ENCODE data around the gene CD69. TPM values are rescaled to one million over a fixed set of nuclear protein-coding genes. Genes with fewer than 3 reads are reported as not detected.

Gene CD69
- total RNA-seq, 1 donor from 2014 or later = 10.7 TPM

DNA sequence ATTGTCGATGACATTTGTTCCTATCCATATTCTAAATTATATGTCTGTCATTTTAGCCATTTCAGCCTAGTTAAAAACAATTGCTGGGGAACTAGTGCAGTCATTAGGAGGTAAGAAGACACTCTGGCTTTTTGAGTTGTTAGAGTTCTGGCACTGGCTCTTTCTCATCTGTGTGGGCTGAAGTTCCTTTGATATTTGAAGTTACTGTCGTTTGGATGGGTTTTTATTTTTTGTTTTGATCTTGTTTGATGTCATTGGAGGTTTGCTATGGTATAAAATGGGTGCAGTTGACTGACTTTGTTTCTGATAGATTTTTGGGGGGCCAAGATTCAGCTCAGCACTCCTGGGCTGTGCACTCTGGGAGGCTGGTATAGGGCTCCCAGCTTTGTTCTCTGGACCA lies 20.7 kb upstream of the CD69 start:
- DNase-seq (ENCODE audit: low spot score) = no peak

DNA sequence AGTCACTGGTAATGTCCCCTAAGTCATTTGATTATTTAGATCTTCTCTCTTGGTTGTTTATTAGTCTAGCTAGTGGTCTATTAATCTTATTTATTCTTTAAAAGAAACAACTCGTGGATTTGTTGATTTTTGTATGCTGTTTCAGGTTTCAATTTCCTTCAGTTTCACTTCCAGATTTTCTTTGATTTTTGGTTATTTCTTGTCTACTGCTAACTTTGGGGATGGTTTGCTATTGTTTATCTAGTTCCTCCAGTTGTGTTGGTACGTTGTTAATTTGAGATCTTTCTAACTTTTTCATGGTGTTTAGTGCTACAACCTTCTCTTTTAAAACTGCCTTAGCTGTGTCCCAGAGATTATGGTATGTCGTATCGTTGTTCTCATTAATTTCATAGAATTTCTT lies 18.5 kb upstream of the CD69 start:
- no peak for DNase-seq (ENCODE audit: low spot score)

DNA sequence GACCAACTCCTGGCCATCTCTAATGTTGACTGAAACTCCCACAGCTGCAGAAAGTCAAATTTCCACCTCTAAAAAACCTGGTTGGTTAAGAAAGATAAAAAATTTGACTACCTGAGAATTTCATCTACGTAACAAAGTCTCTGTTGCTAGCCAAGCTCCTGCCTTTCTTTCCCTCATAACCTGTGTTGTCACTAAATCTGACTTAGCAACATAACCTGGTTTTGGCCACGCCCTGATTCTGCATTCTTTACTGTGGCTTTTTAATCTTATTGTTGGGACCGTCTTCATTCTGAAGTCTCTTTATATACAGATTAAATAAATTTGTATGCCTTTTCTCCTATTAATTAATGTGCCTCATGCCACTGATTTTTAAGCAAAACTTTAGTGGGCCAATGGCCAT lies 16.1 kb upstream of the CD69 start:
- no peak for DNase-seq (ENCODE audit: low spot score)

DNA sequence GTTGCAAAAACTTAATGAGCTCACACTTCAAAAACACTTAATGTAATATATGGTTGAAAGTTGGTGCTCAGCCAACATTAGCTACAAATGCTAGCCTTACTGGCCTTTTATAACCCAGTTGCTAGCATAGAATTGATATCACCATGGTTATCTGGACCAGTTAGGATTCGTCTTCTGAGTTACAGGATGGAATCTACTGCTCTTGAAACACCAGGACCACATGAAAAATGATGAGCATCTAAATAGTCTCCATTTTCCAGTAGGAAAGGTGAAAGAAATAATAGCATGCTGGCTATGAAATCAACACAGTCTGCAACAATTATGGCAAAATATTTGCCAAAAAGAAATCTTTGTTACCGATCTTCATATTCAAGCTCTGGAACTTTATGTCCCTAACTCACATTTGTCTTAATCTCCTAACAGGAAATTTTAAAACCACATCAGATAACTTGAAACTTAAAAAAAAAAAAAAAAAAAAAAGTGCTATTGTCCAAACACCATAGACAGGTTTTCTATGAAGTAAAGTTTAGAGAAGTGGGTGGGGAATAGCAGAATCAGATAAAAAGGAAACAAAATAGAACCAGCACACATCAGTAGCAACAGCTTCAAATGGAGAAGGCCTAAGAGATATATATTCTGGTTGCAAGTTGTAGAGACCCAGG lies 12.6 kb upstream of the CD69 start:
- DNase-seq (ENCODE audit: low spot score) = no peak

DNA sequence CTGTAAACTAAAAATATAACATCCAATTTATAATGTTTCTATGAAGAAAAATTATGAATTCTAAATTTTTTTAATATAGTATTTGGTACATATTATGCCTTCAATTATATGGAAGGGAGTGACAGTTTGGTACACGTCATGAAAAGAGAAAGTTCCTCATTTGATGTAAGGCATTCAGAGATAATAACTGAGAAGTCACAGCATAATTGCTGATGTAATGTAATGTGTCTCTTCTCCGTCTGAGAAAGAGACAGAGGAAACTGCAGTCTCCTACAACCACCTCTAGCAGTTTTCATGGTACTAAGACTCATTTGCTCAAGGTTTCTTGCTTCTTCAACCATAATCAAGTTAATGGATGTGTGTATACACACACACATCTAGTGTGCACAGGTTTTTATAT lies 2.3 kb upstream of the CD69 start:
- no peak for DNase-seq (ENCODE audit: low spot score)

DNA sequence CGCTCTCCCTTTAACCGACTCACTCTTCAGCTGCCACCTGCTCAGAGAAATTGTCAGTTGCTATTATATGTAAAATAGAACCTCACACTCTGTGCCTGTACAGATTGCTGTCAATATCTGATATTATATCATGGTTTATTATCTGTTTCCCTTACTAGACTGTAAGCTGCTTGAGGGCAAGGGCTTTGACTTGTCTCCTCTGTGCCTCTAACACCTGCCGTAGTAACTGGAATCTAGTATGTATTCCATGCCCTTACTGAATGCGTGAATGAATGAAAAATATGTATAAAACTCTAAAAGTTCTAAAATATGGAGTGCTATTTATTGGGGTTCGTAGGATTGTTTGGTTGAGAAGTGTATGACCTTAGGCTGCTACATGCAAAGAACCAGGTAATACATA lies 1.7 kb upstream of the CD69 start:
- no peak for DNase-seq (ENCODE audit: low spot score)

DNA sequence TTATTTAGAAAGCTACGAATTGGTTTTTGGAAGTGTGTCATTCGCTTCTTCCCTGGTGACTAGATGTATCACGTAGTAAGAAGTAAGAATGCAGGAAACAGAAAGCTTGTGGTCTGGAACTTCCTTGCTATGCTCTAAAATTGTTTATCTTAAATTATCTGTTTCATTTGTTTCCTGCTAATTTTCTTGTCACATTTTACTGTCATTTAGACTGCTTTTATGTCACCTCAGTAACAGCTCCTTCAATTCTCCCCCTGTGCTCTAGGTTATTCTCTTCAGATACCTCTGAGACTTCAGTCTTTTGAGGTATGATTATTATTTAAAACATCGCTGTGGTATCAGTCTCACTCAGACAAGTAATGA lies 699 bp upstream of the CD69 start:
- DNase-seq (ENCODE audit: low spot score) = no peak

DNA sequence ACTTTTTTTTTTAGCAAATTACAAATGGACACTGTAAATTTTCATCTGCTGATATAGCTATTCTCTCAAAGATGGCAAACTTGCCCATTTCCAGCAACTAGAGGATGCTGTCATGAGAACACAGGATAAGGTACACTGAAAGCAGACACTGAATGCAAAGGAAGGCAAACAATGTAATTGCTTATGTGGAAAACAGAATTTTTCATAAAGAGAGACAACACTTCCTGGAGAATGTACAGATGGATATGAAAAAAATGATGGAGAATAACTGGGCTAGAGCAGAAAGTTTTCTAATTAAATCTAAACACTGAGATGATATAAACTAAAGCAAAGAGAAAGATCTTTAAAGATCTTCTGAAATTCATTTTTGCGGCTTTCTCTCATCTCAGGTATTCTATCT lies 581 bp downstream of the CD69 start:
- DNase-seq (ENCODE audit: low spot score) = no peak

DNA sequence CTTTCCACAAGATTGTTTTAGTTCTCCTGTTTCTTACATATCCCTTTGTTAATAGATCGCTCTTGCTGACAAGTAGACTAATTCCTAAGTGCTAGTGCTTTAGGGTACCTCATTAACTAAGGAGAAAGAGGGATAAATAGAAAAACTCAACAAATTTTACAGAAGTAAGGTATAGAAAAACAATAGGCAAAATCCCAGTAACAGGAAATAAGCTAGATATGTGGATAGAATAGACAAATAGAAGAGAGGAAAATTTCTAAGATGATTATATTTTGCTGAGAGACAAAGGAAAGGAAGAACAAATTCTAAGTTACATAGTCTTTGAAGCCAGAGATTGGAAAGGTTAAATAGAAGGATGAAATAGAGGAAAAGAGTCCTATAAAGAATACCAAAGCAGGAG lies 1.0 kb downstream of the CD69 start:
- no peak for DNase-seq (ENCODE audit: low spot score)

DNA sequence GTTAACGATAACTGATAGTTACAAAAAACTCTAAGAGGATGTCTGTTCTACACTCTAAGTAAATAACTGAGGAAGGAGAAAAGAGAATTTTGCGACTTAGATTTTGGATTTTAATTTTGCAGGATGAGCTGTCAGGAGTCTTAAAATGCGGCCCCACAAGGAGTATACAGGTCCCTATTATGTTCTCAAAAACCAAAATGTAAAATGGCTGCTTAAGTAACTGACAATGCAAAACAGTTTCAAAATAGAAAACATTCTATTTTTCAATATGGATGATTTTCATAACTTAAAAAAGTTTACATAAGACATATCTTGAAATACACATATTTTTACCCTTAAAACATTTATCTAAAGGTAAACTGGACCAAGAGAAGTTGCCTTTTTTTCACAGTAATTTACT lies 2.6 kb downstream of the CD69 start:
- no peak for DNase-seq (ENCODE audit: low spot score)

DNA sequence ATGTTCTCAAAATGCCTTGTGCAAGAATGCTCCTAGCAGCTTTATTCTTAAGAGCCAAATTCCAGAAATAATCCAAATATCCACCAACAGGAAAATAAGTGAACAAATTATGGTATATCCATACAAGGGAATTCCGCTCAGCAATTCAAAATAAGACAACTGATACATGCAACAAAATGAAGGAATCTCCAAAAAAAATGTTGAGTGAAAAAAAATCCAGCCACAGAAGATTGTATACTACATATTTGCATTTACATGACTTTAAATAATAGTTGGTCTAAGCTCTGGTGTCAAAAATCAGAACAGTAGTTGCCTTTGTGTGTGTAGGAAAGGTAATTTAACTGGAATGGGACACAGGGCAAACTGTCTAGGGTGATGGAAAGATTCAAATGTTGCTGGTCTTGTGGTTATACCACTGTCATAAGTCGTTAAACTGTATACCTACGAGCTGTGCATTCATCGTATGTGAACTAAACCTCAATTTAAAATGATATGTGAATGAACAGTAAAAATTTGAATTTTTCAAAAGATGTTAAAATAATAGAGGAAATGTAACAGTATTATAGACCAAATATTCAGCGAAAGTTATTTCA lies 3.2 kb downstream of the CD69 start:
- no peak for DNase-seq (ENCODE audit: low spot score)

DNA sequence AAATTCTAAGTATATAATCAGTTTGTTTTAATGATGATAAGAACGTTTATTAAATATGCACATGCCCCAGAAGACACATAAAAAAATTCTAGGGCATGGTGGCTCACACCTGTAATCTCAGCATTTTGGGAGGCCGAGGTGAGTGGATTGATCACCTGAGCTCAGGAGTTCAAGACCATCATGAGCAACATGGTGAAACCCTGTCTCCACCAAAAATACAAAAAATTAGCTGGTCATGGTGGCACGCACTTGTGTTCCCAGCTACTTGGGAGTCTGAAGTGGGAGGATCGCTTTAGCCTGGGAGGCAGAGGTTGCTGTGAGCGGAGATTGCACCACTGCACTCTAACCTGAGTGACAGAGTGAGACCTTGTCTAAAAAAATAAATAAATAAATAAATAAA lies 4.0 kb downstream of the CD69 start:
- DNase-seq (ENCODE audit: low spot score) = no peak

DNA sequence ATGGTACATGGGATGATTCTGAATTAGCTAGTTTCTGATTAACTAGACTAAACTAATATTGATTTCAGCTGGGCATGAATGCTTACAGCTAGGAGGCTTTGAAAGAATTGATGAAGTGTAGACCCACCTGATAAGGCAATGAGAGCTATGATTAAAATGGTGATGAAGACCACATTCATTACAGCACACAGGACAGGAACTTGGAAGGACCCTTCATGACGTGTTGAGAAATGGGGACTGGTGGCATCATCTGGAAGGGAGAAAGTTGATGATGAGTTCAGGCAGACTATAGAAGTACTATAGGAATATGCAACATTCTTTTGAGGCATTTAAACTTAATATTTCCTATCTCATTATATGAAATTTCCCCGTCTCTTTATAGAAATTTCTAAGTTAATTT lies 4.5 kb downstream of the CD69 start:
- DNase-seq (ENCODE audit: low spot score) = no peak

DNA sequence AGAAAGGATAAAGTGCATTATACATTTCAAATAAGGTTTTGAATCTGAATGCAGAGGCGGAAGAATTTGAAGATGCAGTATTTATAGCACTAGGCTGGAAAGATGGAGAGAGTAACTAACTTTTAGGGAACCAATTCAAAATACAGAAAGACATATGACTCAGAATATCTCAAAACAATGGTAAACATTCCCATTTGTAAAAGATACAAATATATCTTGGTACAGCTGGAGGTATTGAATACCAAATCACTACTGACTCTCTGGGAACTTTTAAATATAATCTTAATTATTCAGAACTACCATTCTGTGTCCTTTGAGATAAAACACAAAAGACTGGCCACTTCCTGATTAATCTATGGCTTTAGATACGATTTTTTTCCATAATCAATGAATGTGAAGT lies 5.1 kb downstream of the CD69 start:
- no peak for DNase-seq (ENCODE audit: low spot score)

DNA sequence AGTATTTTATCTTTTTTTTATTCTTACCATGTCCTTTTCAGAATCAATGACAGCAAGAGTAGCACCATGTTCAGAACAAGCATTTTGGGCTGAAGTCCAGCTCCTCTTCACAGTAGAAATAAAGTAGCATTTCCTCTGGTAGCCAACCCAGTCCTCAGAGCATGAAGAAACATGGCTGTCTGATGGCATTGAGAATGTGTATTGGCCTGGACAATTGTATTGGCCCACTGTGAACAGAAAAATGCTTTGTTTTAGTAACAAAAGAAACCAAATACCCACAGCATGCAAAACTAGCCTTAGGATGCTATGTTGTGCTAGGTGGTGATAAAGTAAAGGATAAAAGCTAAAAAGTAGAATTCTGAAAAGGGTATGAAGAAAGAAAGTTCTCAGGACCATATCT lies 5.7 kb downstream of the CD69 start:
- no peak for DNase-seq (ENCODE audit: low spot score)

DNA sequence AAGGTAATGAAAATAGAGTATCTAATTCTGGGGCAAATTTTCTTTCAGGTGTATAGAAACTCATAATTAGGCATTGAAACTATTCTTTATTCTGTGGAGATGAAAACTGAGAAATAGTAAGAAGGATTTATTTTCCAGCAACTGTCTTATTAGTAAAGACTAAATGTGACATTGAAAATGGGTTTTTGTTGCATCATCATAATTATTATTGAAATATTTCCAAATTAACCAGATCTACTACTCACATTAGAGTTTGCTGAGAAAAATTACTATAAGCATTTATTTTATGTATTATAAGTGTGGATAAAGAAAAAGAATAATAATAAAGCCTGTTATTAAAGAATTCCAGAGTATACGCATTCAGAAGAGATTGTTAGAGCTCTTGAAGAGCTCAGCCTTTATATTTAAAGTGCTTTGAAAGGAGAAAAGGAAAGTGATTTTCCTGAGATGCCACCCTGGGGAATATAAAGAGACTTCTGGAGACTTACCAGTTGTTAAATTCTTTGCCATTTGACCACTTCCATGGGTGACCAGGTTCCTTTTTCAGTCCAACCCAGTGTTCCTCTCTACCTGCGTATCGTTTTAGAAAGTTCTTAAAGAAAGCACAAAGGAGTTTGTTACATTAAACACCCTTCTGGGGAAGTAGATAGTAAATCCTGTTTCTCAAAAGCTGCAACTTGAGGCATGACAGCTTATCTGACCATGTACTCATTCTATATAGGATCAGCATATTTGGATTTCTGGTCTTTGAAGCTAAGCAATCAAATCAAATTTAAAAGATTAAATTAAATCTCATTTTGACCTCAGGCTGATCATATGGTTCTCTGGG lies 6.4 kb downstream of the CD69 start:
- no peak for DNase-seq (ENCODE audit: low spot score)

DNA sequence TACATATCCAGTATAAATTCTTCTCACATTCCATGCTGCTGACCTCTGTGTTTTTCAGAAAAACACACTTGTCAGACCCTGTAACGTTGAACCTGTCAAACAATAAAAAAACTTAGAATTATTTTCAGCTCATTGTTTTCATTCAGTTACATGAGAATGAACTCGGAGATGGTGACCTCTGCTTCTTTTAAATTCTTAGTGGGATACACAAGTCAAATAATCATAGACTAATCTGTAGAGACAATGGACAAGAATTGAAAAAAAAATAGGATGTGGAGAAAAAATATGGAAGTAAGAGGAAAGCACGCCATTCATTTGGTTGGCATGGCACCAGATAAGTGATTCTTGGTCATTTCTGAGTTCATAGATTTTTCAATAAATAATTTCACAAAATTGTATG lies 7.2 kb downstream of the CD69 start:
- DNase-seq (ENCODE audit: low spot score) = no peak

DNA sequence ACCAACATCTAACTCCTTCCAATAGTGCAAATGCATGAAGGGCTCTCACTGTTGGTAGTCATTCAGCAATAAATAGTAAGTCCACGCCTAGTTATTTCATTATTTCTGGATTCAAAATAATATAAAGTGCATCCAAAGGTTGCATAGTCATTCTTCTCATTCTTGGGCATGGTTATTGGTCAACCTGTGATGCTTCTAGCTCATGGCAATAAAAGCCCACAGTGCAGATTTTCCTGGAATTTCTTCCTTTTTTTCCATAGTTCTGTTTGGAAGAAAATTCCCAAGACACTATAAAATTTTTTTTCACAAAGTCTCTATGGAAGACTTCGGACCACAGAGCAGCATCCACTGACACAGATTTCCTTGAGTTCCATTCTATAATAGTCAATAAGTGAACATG lies 7.6 kb downstream of the CD69 start:
- DNase-seq (ENCODE audit: low spot score) = no peak

DNA sequence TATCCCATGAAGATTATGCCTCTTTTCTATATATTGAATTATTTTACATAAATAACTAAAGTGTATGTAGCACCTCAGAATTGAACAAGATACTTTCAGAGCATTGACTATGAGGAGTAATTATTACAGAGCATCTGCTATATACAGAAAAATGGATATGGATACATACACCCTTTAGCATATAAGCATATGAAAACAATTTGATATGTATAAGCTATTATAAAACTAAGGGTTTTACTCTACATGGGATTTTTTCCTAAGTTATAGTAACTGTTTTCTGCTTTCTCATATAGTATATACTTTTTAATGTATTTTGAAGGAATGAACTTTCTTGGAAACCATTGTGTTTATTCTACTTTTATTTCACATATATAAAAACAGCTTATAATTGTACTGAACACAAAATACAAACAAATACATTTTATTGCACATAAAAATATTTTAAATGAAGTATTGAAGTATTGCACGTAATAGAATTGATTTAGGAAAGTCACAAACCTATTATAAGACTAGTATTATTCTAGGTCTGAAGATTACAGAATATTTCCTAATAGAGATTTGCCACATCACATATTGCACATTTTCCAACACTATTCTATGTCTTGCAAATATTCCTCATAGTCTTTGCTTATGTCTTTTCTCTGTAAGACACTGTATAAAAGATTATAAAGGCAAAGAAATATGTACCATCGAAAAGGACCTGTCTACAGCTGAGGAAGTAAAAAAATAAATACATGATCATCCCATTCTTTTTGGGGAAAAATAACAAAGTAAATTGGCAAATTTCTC lies 8.4 kb downstream of the CD69 start:
- no peak for DNase-seq (ENCODE audit: low spot score)

DNA sequence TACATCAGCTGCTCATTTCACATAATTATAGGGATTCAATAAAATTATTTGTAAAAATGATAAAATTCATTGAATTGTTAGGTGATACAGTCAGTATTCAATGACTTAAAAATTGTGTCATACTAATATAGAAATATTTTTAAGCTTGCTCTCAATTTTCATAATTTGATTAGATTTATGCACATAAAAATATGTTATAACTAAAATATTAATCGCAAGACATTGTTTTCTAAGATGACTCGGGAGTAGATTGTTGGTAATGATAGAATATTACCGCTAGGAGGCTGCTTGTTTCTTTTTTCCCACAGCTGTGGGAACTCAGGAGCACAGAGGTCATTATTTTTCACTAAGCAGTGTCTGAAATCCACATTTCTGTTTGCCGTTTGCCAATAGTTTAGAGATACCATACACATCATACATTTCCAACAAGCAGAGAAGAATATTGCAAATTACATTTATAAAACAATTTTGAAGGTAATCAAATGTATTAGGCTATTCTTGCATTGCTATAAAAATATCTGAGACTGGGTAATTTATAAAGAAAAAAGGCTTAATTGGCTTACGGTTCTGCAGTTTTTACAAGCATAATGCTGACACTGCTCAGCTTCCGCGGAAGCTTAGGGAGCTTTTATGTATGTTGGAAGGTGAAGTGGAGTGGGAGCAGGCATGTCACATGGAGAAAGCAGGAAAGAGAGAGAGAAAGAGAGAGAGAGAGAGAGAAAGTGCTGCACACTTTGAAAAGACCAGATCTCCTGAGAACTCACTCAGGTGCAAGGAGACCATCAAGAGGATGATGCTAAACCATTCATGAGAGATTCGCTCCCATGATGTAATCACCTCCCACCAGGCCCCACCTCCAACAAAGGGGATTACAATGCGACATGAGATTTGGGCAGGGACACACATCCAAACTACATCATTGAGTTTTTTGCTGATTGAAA lies 9.2 kb downstream of the CD69 start:
- DNase-seq (ENCODE audit: low spot score) = no peak
